ENCODE measurements around the gene TGIF1. TPM values are rescaled to one million over a fixed set of nuclear protein-coding genes. Genes with fewer than 3 reads are reported as not detected.

The TGIF1 gene
- total and polyA plus RNA-seq, 2 donors (not counting 1 experiment from before 2014, with no cell fraction given): 30.4 to 140 TPM

DNA sequence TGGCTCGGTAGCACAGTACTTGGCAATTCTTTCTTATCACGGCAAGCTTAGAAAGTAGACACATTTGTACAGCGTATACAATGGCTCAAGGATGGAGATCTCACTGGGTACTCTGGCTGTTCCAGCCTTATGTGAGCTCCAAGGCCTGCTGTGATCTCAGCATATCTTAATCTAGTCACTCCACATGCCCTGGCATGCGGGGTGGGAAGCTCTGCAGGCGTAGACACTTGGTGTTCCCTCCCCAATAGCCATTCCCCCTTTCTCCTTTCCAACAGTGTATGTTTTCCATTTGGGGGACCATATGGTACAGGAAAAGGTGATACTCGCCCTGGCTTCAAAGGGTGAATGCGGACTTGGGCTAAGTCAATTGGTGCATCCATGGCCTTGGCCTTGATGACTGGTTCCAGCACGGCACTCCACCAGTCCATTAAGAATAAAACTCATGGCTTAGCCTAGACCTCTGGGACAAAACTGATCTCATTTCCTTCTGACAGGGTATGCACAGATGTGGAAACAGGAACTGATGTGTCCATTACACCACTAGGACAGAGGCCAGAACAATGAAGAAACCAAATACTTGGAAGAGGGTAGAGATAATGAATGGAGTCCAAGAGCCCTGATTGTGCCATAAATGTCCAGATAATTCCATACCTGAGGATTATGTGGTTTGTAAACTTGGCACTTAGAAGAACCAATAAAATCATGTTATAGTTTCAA, 28.4 kb downstream of the TGIF1 start:
- H3K4me1 Mint-ChIP-seq: peaks cover 2% of the 10 kb centered on the region

DNA sequence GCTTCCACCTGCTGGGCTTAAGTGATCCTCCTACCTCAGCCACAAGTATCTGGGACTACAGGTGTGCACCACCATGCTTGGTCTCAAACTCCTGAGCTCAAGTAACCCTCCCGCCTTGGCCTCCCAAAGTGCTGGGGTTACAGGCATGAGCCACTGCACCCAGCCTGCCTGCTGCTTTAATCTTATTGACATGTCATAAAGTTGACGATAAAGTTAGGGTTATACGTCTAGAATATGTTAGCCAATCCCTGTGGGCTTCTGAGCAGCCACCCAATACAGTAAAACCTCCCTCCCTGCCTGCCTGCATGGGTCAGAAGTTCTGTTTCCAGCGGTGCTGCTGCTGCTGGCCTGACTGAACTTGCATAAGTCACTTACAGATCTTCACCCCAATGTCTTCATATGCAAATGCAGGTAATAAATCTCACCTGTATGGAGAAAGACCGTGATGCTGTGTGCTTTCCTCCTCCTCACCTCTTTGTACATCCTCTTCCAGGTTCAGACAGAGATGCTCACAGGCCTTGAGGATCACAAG, 30.1 kb downstream of the TGIF1 start:
- Histone ChIP-seq H4K20me1 (ENCODE audit: control insufficient read depth, insufficient read depth, low read length, poor library complexity, severe bottlenecking) (no peaks in the 10 kb centered on the region), H3K79me2 (ENCODE audit: control insufficient read depth, insufficient read depth, low read length) (no peaks in the 10 kb centered on the region), H3K9me3 (ENCODE audit: control extremely low read depth in 1 of 3, control insufficient read depth in 2 of 3, insufficient read depth in 1 of 3, low read length in 2 of 3) (no peaks in the 10 kb centered on the region), H3K27me3 (replicated peaks in 1 of 4; ENCODE audit: control extremely low read depth in 1 of 4, control insufficient read depth in 3 of 4, insufficient read depth in 4 of 4, low read length in 3 of 4) (no peaks in the 10 kb centered on the region), H3K9ac (ENCODE audit: low read length) (no peak overlapping the region), H3K4me2 (replicated peaks; ENCODE audit: low read depth, low read length, poor library complexity, severe bottlenecking) (no peak overlapping the region), H3K4me3 (ENCODE audit: control extremely low read depth in 1 of 5, extremely low read depth in 1 of 5, insufficient read depth in 1 of 5, low read depth in 2 of 5, low read length in 4 of 5) (no peak overlapping the region), H2AFZ (ENCODE audit: insufficient read depth, low read depth, low read length, poor library complexity, severe bottlenecking) (no peak overlapping the region), H3K27ac (ENCODE audit: low read length in 2 of 2) (no peak overlapping the region), H3K4me1 (ENCODE audit: control insufficient read depth in 2 of 2, insufficient read depth in 2 of 2, low read length in 2 of 2) (no peaks in the 10 kb centered on the region), H3K36me3 (replicated peaks in 1 of 2; ENCODE audit: control extremely low read depth in 1 of 2, control insufficient read depth in 1 of 2, extremely low read depth in 1 of 2, insufficient read depth in 2 of 2, low read length in 1 of 2) (no peaks in the 10 kb centered on the region)
- ATAC-seq (ENCODE audit: low read depth) (no peak), DNase-seq (no peak)
- no peaks in the 10 kb centered on the region for H3K9me3 Mint-ChIP-seq (ENCODE audit: insufficient read depth)
- POLR2A ChIA-PET: no interaction called here
- no peaks in the 10 kb centered on the region for H3K27me3 Mint-ChIP-seq
- 100% methylated on average over 4 of the region's 5 CpGs for WGBS (ENCODE audit: insufficient coverage)
- CTCF ChIA-PET: interaction anchor here (0.7 to 1.2 kb wide), 2 partner anchors 19 to 36 kb away, joined by 3 to 5 read pairs; no protein-coding TSS in a partner anchor
- H3K4me3 Mint-ChIP-seq: no peak overlapping the region
- no peak for TF ChIP-seq EZH2 (IDR thresholded peaks at IDR 0.05; ENCODE audit: borderline replicate concordance, insufficient read depth, low read depth, low read length, poor library complexity, severe bottlenecking)
- TF ChIP-seq, protein P1, sequence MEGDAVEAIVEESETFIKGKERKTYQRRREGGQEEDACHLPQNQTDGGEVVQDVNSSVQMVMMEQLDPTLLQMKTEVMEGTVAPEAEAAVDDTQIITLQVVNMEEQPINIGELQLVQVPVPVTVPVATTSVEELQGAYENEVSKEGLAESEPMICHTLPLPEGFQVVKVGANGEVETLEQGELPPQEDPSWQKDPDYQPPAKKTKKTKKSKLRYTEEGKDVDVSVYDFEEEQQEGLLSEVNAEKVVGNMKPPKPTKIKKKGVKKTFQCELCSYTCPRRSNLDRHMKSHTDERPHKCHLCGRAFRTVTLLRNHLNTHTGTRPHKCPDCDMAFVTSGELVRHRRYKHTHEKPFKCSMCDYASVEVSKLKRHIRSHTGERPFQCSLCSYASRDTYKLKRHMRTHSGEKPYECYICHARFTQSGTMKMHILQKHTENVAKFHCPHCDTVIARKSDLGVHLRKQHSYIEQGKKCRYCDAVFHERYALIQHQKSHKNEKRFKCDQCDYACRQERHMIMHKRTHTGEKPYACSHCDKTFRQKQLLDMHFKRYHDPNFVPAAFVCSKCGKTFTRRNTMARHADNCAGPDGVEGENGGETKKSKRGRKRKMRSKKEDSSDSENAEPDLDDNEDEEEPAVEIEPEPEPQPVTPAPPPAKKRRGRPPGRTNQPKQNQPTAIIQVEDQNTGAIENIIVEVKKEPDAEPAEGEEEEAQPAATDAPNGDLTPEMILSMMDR (IDR thresholded peaks at IDR 0.05): no peak
- H3K27ac Mint-ChIP-seq: no peak overlapping the region
- intact Hi-C loops (cut with micrococcal nuclease): no loop called here
- no peaks in the 10 kb centered on the region for H3K4me1 Mint-ChIP-seq

More for the DNA sequence above, 28.4 kb downstream of the TGIF1 start:
- 100% methylated on average over 6 of the region's 8 CpGs for WGBS (ENCODE audit: insufficient coverage)
- no peaks in the 10 kb centered on the region for H3K79me2 ChIP-seq (ENCODE audit: control insufficient read depth, insufficient read depth, low read length)
- ChIA-PET POLR2A (no interaction called here), CTCF (interaction anchor here (0.8 to 1.4 kb wide), 3 partner anchors 23 to 117 kb away, joined by 3 to 5 read pairs (median 4); no protein-coding TSS in a partner anchor)
- no peak overlapping the region for H3K9ac ChIP-seq (ENCODE audit: low read length)
- H4K20me1 ChIP-seq (ENCODE audit: control insufficient read depth, insufficient read depth, low read length, poor library complexity, severe bottlenecking): no peaks in the 10 kb centered on the region
- no peaks in the 10 kb centered on the region for H3K9me3 Mint-ChIP-seq (ENCODE audit: insufficient read depth)
- H3K9me3 ChIP-seq (ENCODE audit: control extremely low read depth in 1 of 3, control insufficient read depth in 2 of 3, insufficient read depth in 1 of 3, low read length in 2 of 3): peaks cover 0 to 4% (median 0%) of the 10 kb centered on the region in 3 donors
- H3K27ac Mint-ChIP-seq: no peak overlapping the region
- H3K27ac ChIP-seq (ENCODE audit: low read length in 2 of 2): no peak overlapping the region
- no peak overlapping the region for H3K4me3 ChIP-seq (ENCODE audit: control extremely low read depth in 1 of 5, extremely low read depth in 1 of 5, insufficient read depth in 1 of 5, low read depth in 2 of 5, low read length in 4 of 5)
- no peaks in the 10 kb centered on the region for H3K4me1 ChIP-seq (ENCODE audit: control insufficient read depth in 2 of 2, insufficient read depth in 2 of 2, low read length in 2 of 2)
- intact Hi-C loops (cut with micrococcal nuclease): no loop called here
- ATAC-seq (ENCODE audit: low read depth) (no peak), DNase-seq (no peak)
- TF ChIP-seq, protein P1 (IDR thresholded peaks at IDR 0.05): no peak
- TF ChIP-seq EZH2 (IDR thresholded peaks at IDR 0.05; ENCODE audit: borderline replicate concordance, insufficient read depth, low read depth, low read length, poor library complexity, severe bottlenecking): no peak
- no peak overlapping the region for H3K4me3 Mint-ChIP-seq
- H3K27me3 Mint-ChIP-seq: no peaks in the 10 kb centered on the region
- H3K36me3 ChIP-seq (replicated peaks in 1 of 2; ENCODE audit: control extremely low read depth in 1 of 2, control insufficient read depth in 1 of 2, extremely low read depth in 1 of 2, insufficient read depth in 2 of 2, low read length in 1 of 2): no peaks in the 10 kb centered on the region
- no peak overlapping the region for H3K4me2 ChIP-seq (replicated peaks; ENCODE audit: low read depth, low read length, poor library complexity, severe bottlenecking)
- no peaks in the 10 kb centered on the region for H3K27me3 ChIP-seq (replicated peaks in 1 of 4; ENCODE audit: control extremely low read depth in 1 of 4, control insufficient read depth in 3 of 4, insufficient read depth in 4 of 4, low read length in 3 of 4)
- no peak overlapping the region for H2AFZ ChIP-seq (ENCODE audit: insufficient read depth, low read depth, low read length, poor library complexity, severe bottlenecking)
